Right lobe of liver (tissue), 6 donors: Measurements from ENCODE around the gene COL28A1. TPM values are rescaled to one million over a fixed set of nuclear protein-coding genes. Genes with fewer than 3 reads are reported as not detected.

ENCODE experiments used
- ATAC-seq, 4 donors: fragments of 200-7000 bp; cut with Tn5 transposase; one replicate each; pipeline ENCODE4 v1.9.1; 2020; ENCODE audit warnings: mild to moderate bottlenecking in 4 of 4, moderate library complexity in 4 of 4
- DNase-seq, 3 donors: peaks; one replicate each; pipeline ENCODE4 v3.0.0-alpha.2; 2020
- H3K27ac ChIP-seq, 3 donors: fragments of 200-600 bp; one replicate each; pipeline ENCODE4 v1.8.0; 2022
- H3K27me3 ChIP-seq, 2 donors: fragments of 200-600 bp; one replicate each; pipeline ENCODE4 v1.8.0; 2022
- H3K36me3 ChIP-seq, 4 donors: fragments of 200-600 bp; sonication (generic) in 1 of 4; one replicate each; pipeline versions ENCODE4 v1.5.1 to v1.8.0; 2017 to 2022; ENCODE audit warnings: control low read depth in 1 of 4
- H3K4me1 ChIP-seq, 4 donors: fragments of 200-600 bp; sonication (generic) in 1 of 4; one replicate each; pipeline versions ENCODE4 v1.5.1 to v1.8.0; 2017 to 2022; ENCODE audit warnings: control low read depth in 1 of 4
- H3K4me3 ChIP-seq, 3 donors: fragments of 200-600 bp; one replicate each; pipeline ENCODE4 v1.8.0; 2022
- H3K9me3 ChIP-seq, 4 donors: fragments of 200-600 bp; sonication (generic) in 1 of 4; one replicate each; pipeline versions ENCODE4 v1.5.1 to v1.8.0; 2017 to 2022; ENCODE audit warnings: control low read depth in 1 of 4
- POLR2A ChIP-seq: fragments of 450-650 bp; IDR thresholded peaks from one replicate; pipeline ENCODE4 v1.6.1; 2017; ENCODE audit warnings: antibody characterized with exemption, mild to moderate bottlenecking
- WGBS: methylation state at CpG from one replicate; pipeline ENCODE4 v1.1.6; 2018; ENCODE audit warnings: low coverage, low lambda C conversion rate; ENCODE audit not compliant: insufficient coverage; ENCODE audit errors: missing lambda C conversion rate; 5-methylcytosine and 5-hydroxymethylcytosine counted together
- intact Hi-C, 2 donors: fragments of 100-400 bp; cut with DNase I; formaldehyde crosslinking; loops; one replicate each; pipeline versions ENCODE4 v1.11.2 to v1.14.1; 2022
- total RNA-seq, 6 experiments: library from RNA; depleted of rRNA in 2 of 6; stranded (reverse); fragments of >200 nt in 2 of 6; fragmentation: NEBNext Ultra II Directional in 3 of 6; extraction: Animal tissue kit (Norgen Biotek cat#: 25700) in 3 of 6; gene quantifications; one replicate each; pipeline versions ENCODE4 v1.1.0 to v1.2.4, GENCODE V29; 2016 to 2023
- TF ChIP-seq, protein P1 (sequence below), 4 donors: fragments of 200-600 bp in 3 of 4; fragments of 450-650 bp in 1 of 4; IDR thresholded peaks; one replicate each; pipeline versions ENCODE4 v1.5.1 to v1.8.0; 2016 to 2022; ENCODE audit warnings: antibody characterized with exemption in 4 of 4, mild to moderate bottlenecking in 2 of 4
- donor health status: DM: no; HTN: yes; CAD: no.
- donor health status: DM: no; HTN: no; CAD: no.
- donor health status: DM: no; HTN: no; CAD: no.
- donor health status: DM: no; HTN: yes; CAD: no.
- donor health status: DM: no; HTN: yes; CAD: no.

Gene COL28A1
- total RNA-seq, 6 experiments from 2014 or later = 0.07 to 0.51 (median 0.34) TPM; not detected in 2

DNA sequence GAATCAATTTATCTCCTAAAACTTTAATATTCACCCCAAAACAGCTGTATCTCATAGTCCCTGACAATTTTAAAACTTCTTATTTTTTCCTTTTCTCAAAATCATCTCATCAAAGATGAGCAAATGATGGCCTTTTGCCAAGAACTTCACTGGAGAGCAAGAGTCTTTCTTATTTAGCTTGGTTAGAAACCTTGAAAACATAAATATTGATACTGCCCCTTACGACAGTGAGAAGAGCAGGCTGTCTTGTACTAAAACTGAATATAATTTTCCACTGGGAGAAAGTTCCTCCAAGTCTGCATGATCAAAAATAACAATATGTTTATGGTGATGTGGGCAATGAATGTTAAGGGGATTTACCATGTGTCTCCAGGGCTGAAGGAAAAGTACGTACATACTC lies 109.0 kb downstream of the COL28A1 start:
- Histone ChIP-seq H3K4me1 (no peaks in the 10 kb centered on the region), H3K9me3 (no peaks in the 10 kb centered on the region), H3K4me3 (no peak overlapping the region), H3K36me3 (no peaks in the 10 kb centered on the region), H3K27me3 (no peaks in the 10 kb centered on the region), H3K27ac (no peak overlapping the region)
- intact Hi-C loops = no loop called here
- DNase-seq = no peak
- 74% methylated on average over 2 of the region's 2 CpGs for WGBS
- ATAC-seq = no peak
- TF ChIP-seq, protein P1, sequence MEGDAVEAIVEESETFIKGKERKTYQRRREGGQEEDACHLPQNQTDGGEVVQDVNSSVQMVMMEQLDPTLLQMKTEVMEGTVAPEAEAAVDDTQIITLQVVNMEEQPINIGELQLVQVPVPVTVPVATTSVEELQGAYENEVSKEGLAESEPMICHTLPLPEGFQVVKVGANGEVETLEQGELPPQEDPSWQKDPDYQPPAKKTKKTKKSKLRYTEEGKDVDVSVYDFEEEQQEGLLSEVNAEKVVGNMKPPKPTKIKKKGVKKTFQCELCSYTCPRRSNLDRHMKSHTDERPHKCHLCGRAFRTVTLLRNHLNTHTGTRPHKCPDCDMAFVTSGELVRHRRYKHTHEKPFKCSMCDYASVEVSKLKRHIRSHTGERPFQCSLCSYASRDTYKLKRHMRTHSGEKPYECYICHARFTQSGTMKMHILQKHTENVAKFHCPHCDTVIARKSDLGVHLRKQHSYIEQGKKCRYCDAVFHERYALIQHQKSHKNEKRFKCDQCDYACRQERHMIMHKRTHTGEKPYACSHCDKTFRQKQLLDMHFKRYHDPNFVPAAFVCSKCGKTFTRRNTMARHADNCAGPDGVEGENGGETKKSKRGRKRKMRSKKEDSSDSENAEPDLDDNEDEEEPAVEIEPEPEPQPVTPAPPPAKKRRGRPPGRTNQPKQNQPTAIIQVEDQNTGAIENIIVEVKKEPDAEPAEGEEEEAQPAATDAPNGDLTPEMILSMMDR (IDR thresholded peaks at IDR 0.05) = no peak
- no peak for TF ChIP-seq POLR2A

DNA sequence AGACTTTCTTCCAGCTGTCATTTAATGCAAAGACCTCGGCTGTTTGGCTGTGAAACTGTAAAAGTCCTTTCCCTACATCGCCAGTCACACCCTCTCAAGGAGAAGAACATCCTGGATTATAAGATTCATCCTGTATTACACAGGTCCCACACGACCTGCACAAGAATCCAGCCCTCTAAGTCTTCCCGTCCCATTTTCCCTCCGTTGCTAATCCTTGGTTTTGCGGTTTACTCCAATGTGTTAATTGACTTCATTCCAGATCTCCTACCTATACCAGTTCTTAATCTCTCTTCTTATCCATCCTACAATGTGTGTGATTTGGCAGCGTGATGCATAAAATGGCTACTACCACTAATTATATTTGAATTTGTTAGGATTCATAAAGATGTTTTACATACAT lies 110.4 kb downstream of the COL28A1 start:
- 66% methylated on average over 7 of the region's 7 CpGs for WGBS
- Histone ChIP-seq H3K9me3 (no peaks in the 10 kb centered on the region), H3K27ac (no peak overlapping the region), H3K4me3 (no peak overlapping the region), H3K4me1 (no peaks in the 10 kb centered on the region), H3K27me3 (no peaks in the 10 kb centered on the region), H3K36me3 (no peaks in the 10 kb centered on the region)
- no peak for TF ChIP-seq POLR2A
- TF ChIP-seq, protein P1 (IDR thresholded peaks at IDR 0.05) = no peak
- no peak for ATAC-seq
- no peak for DNase-seq
- intact Hi-C loops = no loop called here

DNA sequence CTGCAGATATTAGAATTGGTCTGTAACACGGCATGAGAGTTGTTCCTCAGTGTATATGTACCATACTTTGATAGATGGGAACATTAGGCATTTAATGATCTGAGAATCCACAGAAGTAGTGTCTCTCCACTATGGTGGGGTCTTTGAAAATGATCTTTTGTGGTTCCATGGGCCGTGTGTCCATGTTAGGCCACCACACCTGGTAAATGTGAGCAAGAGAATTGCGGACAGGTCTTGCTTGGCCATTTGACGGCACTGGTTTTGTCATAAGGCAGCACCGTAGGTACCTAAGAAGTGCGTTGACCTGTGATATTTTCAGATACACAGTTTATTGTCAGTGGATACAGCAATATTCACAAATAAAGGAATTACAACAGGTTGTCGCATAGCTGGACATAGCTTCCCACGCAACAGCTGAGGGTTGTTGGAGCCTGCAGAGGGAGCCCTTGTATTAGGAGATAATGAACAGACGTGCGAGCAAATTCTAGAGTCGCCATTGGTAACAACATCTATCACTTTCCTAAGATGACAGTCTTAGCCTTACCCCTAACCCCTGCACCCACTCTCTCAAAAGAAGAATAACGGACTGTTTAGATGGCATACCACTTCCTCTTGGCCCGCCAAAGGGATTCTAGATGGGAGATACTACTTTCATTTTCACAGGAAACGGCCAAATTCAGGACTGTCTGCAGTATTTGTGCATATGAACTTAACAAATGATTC lies 111.4 kb downstream of the COL28A1 start:
- Histone ChIP-seq H3K27me3 (no peaks in the 10 kb centered on the region), H3K9me3 (no peaks in the 10 kb centered on the region), H3K4me1 (no peaks in the 10 kb centered on the region), H3K27ac (no peak overlapping the region), H3K36me3 (no peaks in the 10 kb centered on the region), H3K4me3 (peak overlapping the region; percentile 49 to 59 (median 51))
- WGBS = 23% methylated on average over 14 of the region's 14 CpGs
- intact Hi-C loops = no loop called here
- no peak for TF ChIP-seq POLR2A
- TF ChIP-seq, protein P1 (IDR thresholded peaks at IDR 0.05) = peak; percentile 81 to 89 (median 82)
- DNase-seq (peak; percentile 50 to 72 (median 58)), ATAC-seq (peak; percentile 98 to 100 (median 99))

DNA sequence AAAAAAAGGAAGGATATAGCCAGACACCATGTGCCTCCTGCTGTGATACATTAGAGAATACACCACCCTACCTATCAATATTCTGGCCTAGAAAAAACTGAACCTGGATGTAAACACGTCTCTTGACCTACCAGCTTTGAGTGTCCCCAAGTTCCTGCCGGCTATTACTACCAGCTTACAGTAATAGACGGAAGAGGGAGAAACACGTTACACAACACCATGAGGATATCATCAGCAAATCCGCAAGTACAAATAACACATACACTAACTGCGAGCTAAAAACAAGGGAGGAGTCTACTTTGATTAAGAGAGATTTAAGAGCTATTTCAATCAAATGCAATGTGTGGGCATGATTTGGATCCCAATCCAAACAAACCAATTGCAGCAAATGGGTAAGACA lies 113.0 kb downstream of the COL28A1 start:
- Histone ChIP-seq H3K36me3 (no peaks in the 10 kb centered on the region), H3K9me3 (no peaks in the 10 kb centered on the region), H3K27me3 (no peaks in the 10 kb centered on the region), H3K4me3 (no peak overlapping the region), H3K4me1 (no peaks in the 10 kb centered on the region), H3K27ac (no peak overlapping the region)
- DNase-seq (no peak), ATAC-seq (no peak)
- intact Hi-C loops = no loop called here
- TF ChIP-seq, protein P1 (IDR thresholded peaks at IDR 0.05) = no peak
- TF ChIP-seq POLR2A = no peak
- 81% methylated on average over 6 of the region's 6 CpGs for WGBS
